HepG2 (cell line): ENCODE results near the gene NDRG2. TPM values are rescaled to one million over a fixed set of nuclear protein-coding genes. Genes with fewer than 3 reads are reported as not detected.

Experiments
- ARNTL ChIP-seq: sonication (generic); formaldehyde crosslinking; IDR thresholded peaks from 2 replicates; pipeline ENCODE4 v1.4.0; 2020; ENCODE audit warnings: mild to moderate bottlenecking, missing genetic modification reagents
- ATF2 ChIP-seq: sonication (generic); formaldehyde crosslinking; IDR thresholded peaks from 2 replicates; pipeline ENCODE4 v1.4.0; 2020; ENCODE audit warnings: missing genetic modification reagents
- IRF1 ChIP-seq: sonication (generic); formaldehyde crosslinking; IDR thresholded peaks from 2 replicates; pipeline ENCODE4 v1.4.0; 2020; ENCODE audit warnings: low read depth, mild to moderate bottlenecking, missing genetic modification reagents
- KDM3A ChIP-seq: IDR thresholded peaks from 2 replicates; pipeline ENCODE4 v1.6.1; 2018; ENCODE audit warnings: low read depth, missing compliant biosample characterization
- KLF6 ChIP-seq: IDR thresholded peaks from 2 replicates; pipeline ENCODE4 v1.8.0; 2016; ENCODE audit warnings: missing biosample characterization, missing genetic modification reagents
- MBNL3 ChIP-seq: fragments of 250-450 bp; sonication (Bioruptor Pico); conservative IDR thresholded peaks from 2 replicates; pipeline ENCODE4 v1.8.0; 2022; ENCODE audit warnings: mild to moderate bottlenecking, inconsistent platforms
- NR2F6 ChIP-seq, 2 experiments: IDR thresholded peaks; 2 replicates each; pipeline ENCODE4 v1.6.1; 2016; ENCODE audit warnings: antibody characterized with exemption in 1 of 2, mild to moderate bottlenecking in 1 of 2
- PRDM10 ChIP-seq: sonication (generic); formaldehyde crosslinking; IDR thresholded peaks from 2 replicates; pipeline ENCODE4 v1.4.0; 2020; ENCODE audit warnings: low read depth, missing genetic modification reagents
- ZNF407 ChIP-seq: sonication (generic); formaldehyde crosslinking; IDR thresholded peaks from one replicate; pipeline ENCODE4 v1.5.1; 2020; ENCODE audit warnings: mild to moderate bottlenecking, missing genetic modification reagents; ENCODE audit errors: not compliant biosample characterization
- ZNF574 ChIP-seq: sonication (generic); formaldehyde crosslinking; IDR thresholded peaks from 2 replicates; pipeline ENCODE4 v1.4.0; 2020; ENCODE audit warnings: missing genetic modification reagents
- polyA plus RNA-seq, 8 experiments: library from polyadenylated mRNA; depleted of rRNA in 3 of 8; stranded (reverse) in 7 of 8; unstranded in 1 of 8; fragments of >200 nt; fragmentation: Illumina TruSeq in 4 of 8; extraction: Trizol in 4 of 8; gene quantifications; 2 replicates each; pipeline versions ENCODE4 v1.2.1 to v1.2.3, GENCODE V29; 2011 to 2016; ENCODE audit warnings: low read depth in 4 of 8, missing spikeins in 1 of 8, mixed read lengths in 1 of 8; ENCODE audit not compliant: insufficient read depth in 1 of 8
- total RNA-seq, 5 experiments: library from RNA; depleted of rRNA; stranded (reverse); fragments of >200 nt; fragmentation: Illumina TruSeq; extraction: Trizol; gene quantifications; 2 replicates each; pipeline ENCODE4 v1.2.3, GENCODE V29; 2016; ENCODE audit warnings: low read depth in 1 of 5

Gene NDRG2
- total and polyA plus RNA-seq, 2 of the 13 experiments (the other 11 are each of a cell fraction or from before 2014, with no cell fraction given) = 27.2 to 189 TPM

GRCh38 chr14:21024585-21025370 is at the start of gene NDRG2 (continued):
- TF ChIP-seq IRF1 (CRISPR knock-in tag) (no peak; the same call in 1 of the 2 replicates), NR2F6 (IDR thresholded peaks at IDR 0.05) (no peak), NR2F6 (CRISPR knock-in tag; IDR thresholded peaks at IDR 0.05) (peak; percentile 30; the same call in 1 of the 2 replicates), KDM3A (CRISPR knock-in tag) (peak; percentile 80; the same call in 1 of the 2 replicates), KLF6 (CRISPR knock-in tag) (no peak), ATF2 (CRISPR knock-in tag) (peak; percentile 63; the same call in 1 of the 2 replicates), PRDM10 (CRISPR knock-in tag) (peak; percentile 1; the same call in 1 of the 2 replicates), ZNF574 (CRISPR knock-in tag) (peak; percentile 69), MBNL3 (CRISPR knock-in tag) (no peak), ARNTL (CRISPR knock-in tag) (no peak), ZNF407 (no peak)
